ENCODE measurements around the gene ZBTB9.

Gene ZBTB9

GRCh38 chr6:33420491-33421343 is 33.7 kb upstream of the ZBTB9 start:
- DNase-seq (ENCODE audit: low read depth, low spot score) = no peak
- H3K4me1 ChIP-seq (ENCODE audit: insufficient read depth, insufficient read length) = peaks cover 7% of the 10 kb centered on the region
- H3K36me3 ChIP-seq (ENCODE audit: insufficient read depth, insufficient read length, low read length) = peaks cover 33% of the 10 kb centered on the region

GRCh38 chr6:33421344-33421643 is 33.1 kb upstream of the ZBTB9 start:
- TF ChIP-seq SUZ12 (IDR thresholded peaks at IDR 0.05; ENCODE audit: extremely low read depth, insufficient read depth, insufficient read length) = no peak
- no peak for TF ChIP-seq ZNF274 (IDR thresholded peaks at IDR 0.05; ENCODE audit: low read depth, low read length)
- no peak for TF ChIP-seq YY1 (IDR thresholded peaks at IDR 0.05; ENCODE audit: insufficient read depth, insufficient read length)
- no peak for DNase-seq (ENCODE audit: low read depth, low spot score)
- H3K4me1 ChIP-seq (ENCODE audit: insufficient read depth, insufficient read length) = peaks cover 5% of the 10 kb centered on the region
- peaks cover 27% of the 10 kb centered on the region for H3K36me3 ChIP-seq (ENCODE audit: insufficient read depth, insufficient read length, low read length)
- H3K4me3 ChIP-seq (ENCODE audit: insufficient read length, low read depth) = no peak overlapping the region
- no peaks in the 10 kb centered on the region for H3K27me3 ChIP-seq (ENCODE audit: insufficient read depth, insufficient read length)
- H3K9ac ChIP-seq (ENCODE audit: insufficient read length, low read depth) = no peak overlapping the region
- H3K9me3 ChIP-seq (ENCODE audit: insufficient read depth, low read length) = no peaks in the 10 kb centered on the region

More at GRCh38 chr6:33420491-33421343, 33.7 kb upstream of the ZBTB9 start:
- TF ChIP-seq YY1 (IDR thresholded peaks at IDR 0.05; ENCODE audit: insufficient read depth, insufficient read length) (no peak), ZNF274 (IDR thresholded peaks at IDR 0.05; ENCODE audit: low read depth, low read length) (no peak), SUZ12 (IDR thresholded peaks at IDR 0.05; ENCODE audit: extremely low read depth, insufficient read depth, insufficient read length) (no peak)
- Histone ChIP-seq H3K4me3 (ENCODE audit: insufficient read length, low read depth) (peak overlapping the region; percentile 45), H3K27me3 (ENCODE audit: insufficient read depth, insufficient read length) (no peaks in the 10 kb centered on the region), H3K9me3 (ENCODE audit: insufficient read depth, low read length) (no peaks in the 10 kb centered on the region), H3K9ac (ENCODE audit: insufficient read length, low read depth) (no peak overlapping the region)

GRCh38 chr6:33423777-33424176 is 30.6 kb upstream of the ZBTB9 start:
- H3K4me3 ChIP-seq (ENCODE audit: insufficient read length, low read depth) = no peak overlapping the region
- no peaks in the 10 kb centered on the region for H3K9me3 ChIP-seq (ENCODE audit: insufficient read depth, low read length)
- peaks cover 13% of the 10 kb centered on the region for H3K4me1 ChIP-seq (ENCODE audit: insufficient read depth, insufficient read length)
- peaks cover 20% of the 10 kb centered on the region for H3K36me3 ChIP-seq (ENCODE audit: insufficient read depth, insufficient read length, low read length)
- TF ChIP-seq YY1 (IDR thresholded peaks at IDR 0.05; ENCODE audit: insufficient read depth, insufficient read length) (no peak), SUZ12 (IDR thresholded peaks at IDR 0.05; ENCODE audit: extremely low read depth, insufficient read depth, insufficient read length) (no peak), ZNF274 (IDR thresholded peaks at IDR 0.05; ENCODE audit: low read depth, low read length) (no peak)
- H3K9ac ChIP-seq (ENCODE audit: insufficient read length, low read depth) = no peak overlapping the region
- no peak for DNase-seq (ENCODE audit: low read depth, low spot score)
- H3K27me3 ChIP-seq (ENCODE audit: insufficient read depth, insufficient read length) = no peaks in the 10 kb centered on the region

GRCh38 chr6:33424855-33425667 is 29.3 kb upstream of the ZBTB9 start:
- H3K27me3 ChIP-seq (ENCODE audit: insufficient read depth, insufficient read length) = no peaks in the 10 kb centered on the region
- peak overlapping the region; percentile 46 for H3K4me3 ChIP-seq (ENCODE audit: insufficient read length, low read depth)
- peaks cover 20% of the 10 kb centered on the region for H3K36me3 ChIP-seq (ENCODE audit: insufficient read depth, insufficient read length, low read length)
- DNase-seq (ENCODE audit: low read depth, low spot score) = no peak
- peaks cover 15% of the 10 kb centered on the region for H3K4me1 ChIP-seq (ENCODE audit: insufficient read depth, insufficient read length)
- H3K9me3 ChIP-seq (ENCODE audit: insufficient read depth, low read length) = no peaks in the 10 kb centered on the region
- peak overlapping the region; percentile 80 for H3K9ac ChIP-seq (ENCODE audit: insufficient read length, low read depth)
- no peak for TF ChIP-seq YY1 (IDR thresholded peaks at IDR 0.05; ENCODE audit: insufficient read depth, insufficient read length)
- no peak for TF ChIP-seq ZNF274 (IDR thresholded peaks at IDR 0.05; ENCODE audit: low read depth, low read length)
- no peak for TF ChIP-seq SUZ12 (IDR thresholded peaks at IDR 0.05; ENCODE audit: extremely low read depth, insufficient read depth, insufficient read length)

- H3K4me3 ChIP-seq (ENCODE audit: insufficient read length, low read depth) = peak overlapping the region; percentile 46
- no peaks in the 10 kb centered on the region for H3K27me3 ChIP-seq (ENCODE audit: insufficient read depth, insufficient read length)
- DNase-seq (ENCODE audit: low read depth, low spot score) = peak; percentile 63
- peaks cover 17% of the 10 kb centered on the region for H3K4me1 ChIP-seq (ENCODE audit: insufficient read depth, insufficient read length)
- H3K9me3 ChIP-seq (ENCODE audit: insufficient read depth, low read length) = no peaks in the 10 kb centered on the region
- peak overlapping the region; percentile 80 for H3K9ac ChIP-seq (ENCODE audit: insufficient read length, low read depth)
- peaks cover 20% of the 10 kb centered on the region for H3K36me3 ChIP-seq (ENCODE audit: insufficient read depth, insufficient read length, low read length)
- TF ChIP-seq SUZ12 (IDR thresholded peaks at IDR 0.05; ENCODE audit: extremely low read depth, insufficient read depth, insufficient read length) = no peak
- TF ChIP-seq YY1 (IDR thresholded peaks at IDR 0.05; ENCODE audit: insufficient read depth, insufficient read length) = no peak
- no peak for TF ChIP-seq ZNF274 (IDR thresholded peaks at IDR 0.05; ENCODE audit: low read depth, low read length)
These were observed 28.5 kb upstream of the ZBTB9 start for GRCh38 chr6:33425668-33426577.

- no peak for DNase-seq (ENCODE audit: low read depth, low spot score)
- H3K9ac ChIP-seq (ENCODE audit: insufficient read length, low read depth) = peak overlapping the region; percentile 79
- TF ChIP-seq SUZ12 (IDR thresholded peaks at IDR 0.05; ENCODE audit: extremely low read depth, insufficient read depth, insufficient read length) (no peak), YY1 (IDR thresholded peaks at IDR 0.05; ENCODE audit: insufficient read depth, insufficient read length) (no peak), ZNF274 (IDR thresholded peaks at IDR 0.05; ENCODE audit: low read depth, low read length) (no peak)
- H3K4me1 ChIP-seq (ENCODE audit: insufficient read depth, insufficient read length) = peaks cover 19% of the 10 kb centered on the region
- H3K4me3 ChIP-seq (ENCODE audit: insufficient read length, low read depth) = peak overlapping the region; percentile 54
- no peaks in the 10 kb centered on the region for H3K9me3 ChIP-seq (ENCODE audit: insufficient read depth, low read length)
- H3K36me3 ChIP-seq (ENCODE audit: insufficient read depth, insufficient read length, low read length) = peaks cover 20% of the 10 kb centered on the region
- H3K27me3 ChIP-seq (ENCODE audit: insufficient read depth, insufficient read length) = no peaks in the 10 kb centered on the region
These were observed 27.5 kb upstream of the ZBTB9 start for GRCh38 chr6:33426590-33427511.
